Upper lobe of left lung (tissue), 4 donors: ENCODE results near the gene ABL2.

Experiments used
- CTCF ChIP-seq, 6 experiments: fragments of 450-650 bp in 4 of 6; fragments of 200-600 bp in 2 of 6; sonication (generic) in 2 of 6; IDR thresholded peaks; one replicate each; pipeline ENCODE4 v1.5.1; 2016 to 2019; ENCODE audit warnings: antibody characterized with exemption in 6 of 6
- EP300 ChIP-seq, 4 donors: sonication (generic); formaldehyde crosslinking; IDR thresholded peaks; one replicate each; pipeline ENCODE4 v1.5.1; 2017; ENCODE audit warnings: antibody characterized with exemption in 4 of 4, control low read depth in 2 of 4
- POLR2A ChIP-seq, 4 donors: fragments of 450-650 bp; IDR thresholded peaks; one replicate each; pipeline ENCODE4 v1.5.1; 2016 to 2017; ENCODE audit warnings: antibody characterized with exemption in 4 of 4, mild to moderate bottlenecking in 2 of 4
- POLR2AphosphoS5 ChIP-seq, 2 donors: sonication (generic); formaldehyde crosslinking; IDR thresholded peaks; one replicate each; pipeline ENCODE4 v1.5.1; 2017; ENCODE audit warnings: antibody characterized with exemption in 2 of 2

- TF ChIP-seq CTCF (IDR thresholded peaks at IDR 0.05): no peak
- no peak for TF ChIP-seq POLR2AphosphoS5 (IDR thresholded peaks at IDR 0.05)
- TF ChIP-seq POLR2A (IDR thresholded peaks at IDR 0.05): no peak
- no peak for TF ChIP-seq EP300 (IDR thresholded peaks at IDR 0.05)
Measured at GRCh38 chr1:179119513-179119912, 110.0 kb downstream of the ABL2 start.
